ENCODE results near the gene CST7. TPM values are rescaled to one million over a fixed set of nuclear protein-coding genes. Genes with fewer than 3 reads are reported as not detected.

CST7 gene
- total RNA-seq, 1 experiment from 2014 or later = not detected

DNA sequence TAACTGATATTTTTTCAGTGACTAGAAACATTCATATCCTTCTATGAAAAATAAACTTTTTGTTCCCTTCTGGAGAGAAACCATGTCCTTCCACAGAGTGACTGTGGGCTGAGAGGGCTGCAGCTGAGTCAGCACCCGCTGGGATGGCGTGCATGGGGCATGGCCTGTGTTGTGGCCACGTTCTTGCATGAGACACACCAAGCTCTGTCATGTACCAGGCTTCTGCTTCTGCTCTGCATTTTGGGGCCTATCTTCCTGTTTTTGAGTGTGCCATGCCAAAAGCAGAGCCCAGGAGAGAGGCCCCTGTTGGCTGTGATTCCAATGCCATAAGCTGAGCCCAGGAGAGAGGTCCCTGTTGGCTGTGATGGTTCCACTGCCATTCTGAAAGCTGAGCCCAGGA, 32.7 kb downstream of the CST7 start (continued):
- TF ChIP-seq, protein P1, sequence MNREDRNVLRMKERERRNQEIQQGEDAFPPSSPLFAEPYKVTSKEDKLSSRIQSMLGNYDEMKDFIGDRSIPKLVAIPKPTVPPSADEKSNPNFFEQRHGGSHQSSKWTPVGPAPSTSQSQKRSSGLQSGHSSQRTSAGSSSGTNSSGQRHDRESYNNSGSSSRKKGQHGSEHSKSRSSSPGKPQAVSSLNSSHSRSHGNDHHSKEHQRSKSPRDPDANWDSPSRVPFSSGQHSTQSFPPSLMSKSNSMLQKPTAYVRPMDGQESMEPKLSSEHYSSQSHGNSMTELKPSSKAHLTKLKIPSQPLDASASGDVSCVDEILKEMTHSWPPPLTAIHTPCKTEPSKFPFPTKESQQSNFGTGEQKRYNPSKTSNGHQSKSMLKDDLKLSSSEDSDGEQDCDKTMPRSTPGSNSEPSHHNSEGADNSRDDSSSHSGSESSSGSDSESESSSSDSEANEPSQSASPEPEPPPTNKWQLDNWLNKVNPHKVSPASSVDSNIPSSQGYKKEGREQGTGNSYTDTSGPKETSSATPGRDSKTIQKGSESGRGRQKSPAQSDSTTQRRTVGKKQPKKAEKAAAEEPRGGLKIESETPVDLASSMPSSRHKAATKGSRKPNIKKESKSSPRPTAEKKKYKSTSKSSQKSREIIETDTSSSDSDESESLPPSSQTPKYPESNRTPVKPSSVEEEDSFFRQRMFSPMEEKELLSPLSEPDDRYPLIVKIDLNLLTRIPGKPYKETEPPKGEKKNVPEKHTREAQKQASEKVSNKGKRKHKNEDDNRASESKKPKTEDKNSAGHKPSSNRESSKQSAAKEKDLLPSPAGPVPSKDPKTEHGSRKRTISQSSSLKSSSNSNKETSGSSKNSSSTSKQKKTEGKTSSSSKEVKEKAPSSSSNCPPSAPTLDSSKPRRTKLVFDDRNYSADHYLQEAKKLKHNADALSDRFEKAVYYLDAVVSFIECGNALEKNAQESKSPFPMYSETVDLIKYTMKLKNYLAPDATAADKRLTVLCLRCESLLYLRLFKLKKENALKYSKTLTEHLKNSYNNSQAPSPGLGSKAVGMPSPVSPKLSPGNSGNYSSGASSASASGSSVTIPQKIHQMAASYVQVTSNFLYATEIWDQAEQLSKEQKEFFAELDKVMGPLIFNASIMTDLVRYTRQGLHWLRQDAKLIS (CRISPR knock-in tag; IDR thresholded peaks at IDR 0.05; ENCODE audit: borderline replicate concordance) = no peak
- no peak for TF ChIP-seq ESRRA (CRISPR knock-in tag; IDR thresholded peaks at IDR 0.05; ENCODE audit: borderline replicate concordance)
- TF ChIP-seq, protein P2, sequence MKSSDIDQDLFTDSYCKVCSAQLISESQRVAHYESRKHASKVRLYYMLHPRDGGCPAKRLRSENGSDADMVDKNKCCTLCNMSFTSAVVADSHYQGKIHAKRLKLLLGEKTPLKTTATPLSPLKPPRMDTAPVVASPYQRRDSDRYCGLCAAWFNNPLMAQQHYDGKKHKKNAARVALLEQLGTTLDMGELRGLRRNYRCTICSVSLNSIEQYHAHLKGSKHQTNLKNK (CRISPR knock-in tag; IDR thresholded peaks at IDR 0.05) = no peak
- TF ChIP-seq, protein P3, sequence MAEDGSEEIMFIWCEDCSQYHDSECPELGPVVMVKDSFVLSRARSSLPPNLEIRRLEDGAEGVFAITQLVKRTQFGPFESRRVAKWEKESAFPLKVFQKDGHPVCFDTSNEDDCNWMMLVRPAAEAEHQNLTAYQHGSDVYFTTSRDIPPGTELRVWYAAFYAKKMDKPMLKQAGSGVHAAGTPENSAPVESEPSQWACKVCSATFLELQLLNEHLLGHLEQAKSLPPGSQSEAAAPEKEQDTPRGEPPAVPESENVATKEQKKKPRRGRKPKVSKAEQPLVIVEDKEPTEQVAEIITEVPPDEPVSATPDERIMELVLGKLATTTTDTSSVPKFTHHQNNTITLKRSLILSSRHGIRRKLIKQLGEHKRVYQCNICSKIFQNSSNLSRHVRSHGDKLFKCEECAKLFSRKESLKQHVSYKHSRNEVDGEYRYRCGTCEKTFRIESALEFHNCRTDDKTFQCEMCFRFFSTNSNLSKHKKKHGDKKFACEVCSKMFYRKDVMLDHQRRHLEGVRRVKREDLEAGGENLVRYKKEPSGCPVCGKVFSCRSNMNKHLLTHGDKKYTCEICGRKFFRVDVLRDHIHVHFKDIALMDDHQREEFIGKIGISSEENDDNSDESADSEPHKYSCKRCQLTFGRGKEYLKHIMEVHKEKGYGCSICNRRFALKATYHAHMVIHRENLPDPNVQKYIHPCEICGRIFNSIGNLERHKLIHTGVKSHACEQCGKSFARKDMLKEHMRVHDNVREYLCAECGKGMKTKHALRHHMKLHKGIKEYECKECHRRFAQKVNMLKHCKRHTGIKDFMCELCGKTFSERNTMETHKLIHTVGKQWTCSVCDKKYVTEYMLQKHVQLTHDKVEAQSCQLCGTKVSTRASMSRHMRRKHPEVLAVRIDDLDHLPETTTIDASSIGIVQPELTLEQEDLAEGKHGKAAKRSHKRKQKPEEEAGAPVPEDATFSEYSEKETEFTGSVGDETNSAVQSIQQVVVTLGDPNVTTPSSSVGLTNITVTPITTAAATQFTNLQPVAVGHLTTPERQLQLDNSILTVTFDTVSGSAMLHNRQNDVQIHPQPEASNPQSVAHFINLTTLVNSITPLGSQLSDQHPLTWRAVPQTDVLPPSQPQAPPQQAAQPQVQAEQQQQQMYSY (CRISPR knock-in tag; IDR thresholded peaks at IDR 0.05) = no peak

DNA sequence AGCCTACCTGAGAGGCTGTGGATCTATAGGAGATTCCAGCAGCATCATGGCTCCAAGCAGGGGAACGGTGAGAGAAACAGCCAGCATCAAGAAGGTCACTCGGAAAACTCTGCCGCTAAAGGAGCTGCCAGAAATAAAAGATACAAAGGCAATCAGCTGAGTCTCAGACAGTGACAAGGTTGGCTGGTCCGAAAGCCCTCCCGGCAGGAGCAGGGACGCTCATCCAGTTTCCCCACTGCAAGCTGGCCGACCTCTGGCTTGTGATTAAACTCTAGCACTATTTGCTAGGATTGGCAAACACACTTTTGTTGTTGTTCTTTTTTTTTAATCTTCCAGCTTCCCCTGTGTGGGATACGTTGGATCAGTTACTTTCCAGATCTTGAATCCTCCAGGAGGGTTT, 34.8 kb downstream of the CST7 start:
- POLR2A ChIA-PET = no interaction called here
- H3K36me3 Mint-ChIP-seq = peaks cover 43% of the 10 kb centered on the region
- CTCF ChIA-PET = no interaction called here

More for the DNA sequence above, 34.8 kb downstream of the CST7 start:
- no peak overlapping the region for H3K27ac Mint-ChIP-seq
- H3K9me3 Mint-ChIP-seq = peaks cover 23% of the 10 kb centered on the region
- no peak for DNase-seq (ENCODE audit: low spot score)
- no peaks in the 10 kb centered on the region for H3K27me3 Mint-ChIP-seq (ENCODE audit: low read depth)
- TF ChIP-seq NFE2L1 (CRISPR knock-in tag; IDR thresholded peaks at IDR 0.05) = no peak
- TF ChIP-seq, protein P4, sequence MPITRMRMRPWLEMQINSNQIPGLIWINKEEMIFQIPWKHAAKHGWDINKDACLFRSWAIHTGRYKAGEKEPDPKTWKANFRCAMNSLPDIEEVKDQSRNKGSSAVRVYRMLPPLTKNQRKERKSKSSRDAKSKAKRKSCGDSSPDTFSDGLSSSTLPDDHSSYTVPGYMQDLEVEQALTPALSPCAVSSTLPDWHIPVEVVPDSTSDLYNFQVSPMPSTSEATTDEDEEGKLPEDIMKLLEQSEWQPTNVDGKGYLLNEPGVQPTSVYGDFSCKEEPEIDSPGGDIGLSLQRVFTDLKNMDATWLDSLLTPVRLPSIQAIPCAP (CRISPR knock-in tag; IDR thresholded peaks at IDR 0.05) = no peak
- TF ChIP-seq, protein P5, sequence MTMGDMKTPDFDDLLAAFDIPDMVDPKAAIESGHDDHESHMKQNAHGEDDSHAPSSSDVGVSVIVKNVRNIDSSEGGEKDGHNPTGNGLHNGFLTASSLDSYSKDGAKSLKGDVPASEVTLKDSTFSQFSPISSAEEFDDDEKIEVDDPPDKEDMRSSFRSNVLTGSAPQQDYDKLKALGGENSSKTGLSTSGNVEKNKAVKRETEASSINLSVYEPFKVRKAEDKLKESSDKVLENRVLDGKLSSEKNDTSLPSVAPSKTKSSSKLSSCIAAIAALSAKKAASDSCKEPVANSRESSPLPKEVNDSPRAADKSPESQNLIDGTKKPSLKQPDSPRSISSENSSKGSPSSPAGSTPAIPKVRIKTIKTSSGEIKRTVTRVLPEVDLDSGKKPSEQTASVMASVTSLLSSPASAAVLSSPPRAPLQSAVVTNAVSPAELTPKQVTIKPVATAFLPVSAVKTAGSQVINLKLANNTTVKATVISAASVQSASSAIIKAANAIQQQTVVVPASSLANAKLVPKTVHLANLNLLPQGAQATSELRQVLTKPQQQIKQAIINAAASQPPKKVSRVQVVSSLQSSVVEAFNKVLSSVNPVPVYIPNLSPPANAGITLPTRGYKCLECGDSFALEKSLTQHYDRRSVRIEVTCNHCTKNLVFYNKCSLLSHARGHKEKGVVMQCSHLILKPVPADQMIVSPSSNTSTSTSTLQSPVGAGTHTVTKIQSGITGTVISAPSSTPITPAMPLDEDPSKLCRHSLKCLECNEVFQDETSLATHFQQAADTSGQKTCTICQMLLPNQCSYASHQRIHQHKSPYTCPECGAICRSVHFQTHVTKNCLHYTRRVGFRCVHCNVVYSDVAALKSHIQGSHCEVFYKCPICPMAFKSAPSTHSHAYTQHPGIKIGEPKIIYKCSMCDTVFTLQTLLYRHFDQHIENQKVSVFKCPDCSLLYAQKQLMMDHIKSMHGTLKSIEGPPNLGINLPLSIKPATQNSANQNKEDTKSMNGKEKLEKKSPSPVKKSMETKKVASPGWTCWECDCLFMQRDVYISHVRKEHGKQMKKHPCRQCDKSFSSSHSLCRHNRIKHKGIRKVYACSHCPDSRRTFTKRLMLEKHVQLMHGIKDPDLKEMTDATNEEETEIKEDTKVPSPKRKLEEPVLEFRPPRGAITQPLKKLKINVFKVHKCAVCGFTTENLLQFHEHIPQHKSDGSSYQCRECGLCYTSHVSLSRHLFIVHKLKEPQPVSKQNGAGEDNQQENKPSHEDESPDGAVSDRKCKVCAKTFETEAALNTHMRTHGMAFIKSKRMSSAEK (CRISPR knock-in tag; IDR thresholded peaks at IDR 0.05; ENCODE audit: borderline replicate concordance) = no peak
- TF ChIP-seq HMGA2 (CRISPR knock-in tag; IDR thresholded peaks at IDR 0.05) = no peak
- TF ChIP-seq OVOL2 (CRISPR knock-in tag; IDR thresholded peaks at IDR 0.05; ENCODE audit: borderline replicate concordance) = no peak
- no peak for TF ChIP-seq SP1 (CRISPR knock-in tag; conservative IDR thresholded peaks at IDR 0.05)
- no peak for TF ChIP-seq ZNF121 (CRISPR knock-in tag; IDR thresholded peaks at IDR 0.05)
- no peak for TF ChIP-seq JAZF1 (CRISPR knock-in tag; IDR thresholded peaks at IDR 0.05)
- TF ChIP-seq, protein P6, sequence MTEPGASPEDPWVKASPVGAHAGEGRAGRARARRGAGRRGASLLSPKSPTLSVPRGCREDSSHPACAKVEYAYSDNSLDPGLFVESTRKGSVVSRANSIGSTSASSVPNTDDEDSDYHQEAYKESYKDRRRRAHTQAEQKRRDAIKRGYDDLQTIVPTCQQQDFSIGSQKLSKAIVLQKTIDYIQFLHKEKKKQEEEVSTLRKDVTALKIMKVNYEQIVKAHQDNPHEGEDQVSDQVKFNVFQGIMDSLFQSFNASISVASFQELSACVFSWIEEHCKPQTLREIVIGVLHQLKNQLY (CRISPR knock-in tag; IDR thresholded peaks at IDR 0.05) = no peak
- no peak for TF ChIP-seq TEAD4 (CRISPR knock-in tag; IDR thresholded peaks at IDR 0.05)
- TF ChIP-seq NR3C1 (CRISPR knock-in tag; conservative IDR thresholded peaks at IDR 0.05; ENCODE audit: low read depth) = no peak
- TF ChIP-seq, protein P7, sequence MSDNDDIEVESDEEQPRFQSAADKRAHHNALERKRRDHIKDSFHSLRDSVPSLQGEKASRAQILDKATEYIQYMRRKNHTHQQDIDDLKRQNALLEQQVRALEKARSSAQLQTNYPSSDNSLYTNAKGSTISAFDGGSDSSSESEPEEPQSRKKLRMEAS (CRISPR knock-in tag; IDR thresholded peaks at IDR 0.05) = no peak
- no peak for TF ChIP-seq EMX1 (CRISPR knock-in tag; IDR thresholded peaks at IDR 0.05)
- TF ChIP-seq, protein P8, sequence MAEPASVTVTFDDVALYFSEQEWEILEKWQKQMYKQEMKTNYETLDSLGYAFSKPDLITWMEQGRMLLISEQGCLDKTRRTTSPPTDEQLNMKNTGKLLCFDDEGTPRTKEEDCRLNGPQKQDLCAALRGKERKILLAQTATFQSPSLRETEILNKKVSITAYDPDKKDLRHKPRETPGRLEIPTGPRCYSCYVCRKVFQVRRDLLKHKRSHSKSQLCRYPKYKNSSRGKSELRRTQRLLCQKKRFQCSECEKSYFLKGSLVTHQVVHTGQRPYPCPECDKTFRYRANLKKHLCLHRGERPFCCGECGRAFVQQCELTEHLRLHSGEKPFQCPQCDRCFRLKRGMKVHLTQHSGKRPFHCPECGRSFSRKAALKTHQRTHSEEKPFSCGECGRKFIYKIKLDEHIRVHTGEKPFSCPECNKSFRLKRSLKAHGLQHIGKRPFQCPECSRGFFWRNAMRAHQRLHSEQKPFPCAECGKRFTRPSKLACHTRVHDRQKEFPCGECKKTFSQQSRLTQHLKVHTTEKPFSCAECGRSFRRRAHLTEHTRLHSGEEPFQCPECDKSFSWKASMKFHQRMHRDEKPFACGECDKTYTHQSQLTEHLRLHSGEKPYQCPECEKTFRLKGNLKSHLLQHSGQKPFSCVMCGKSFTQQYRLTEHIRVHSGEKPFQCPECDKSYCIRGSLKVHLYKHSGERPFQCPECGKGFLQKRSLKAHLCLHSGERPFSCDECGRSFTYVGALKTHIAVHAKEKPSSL (CRISPR knock-in tag; conservative IDR thresholded peaks at IDR 0.05) = no peak
- no peak for ATAC-seq
- no peaks in the 10 kb centered on the region for H3K4me1 Mint-ChIP-seq
- H3K4me3 Mint-ChIP-seq = no peak overlapping the region
